Lower leg skin (tissue), 3 donors: Measurements from ENCODE around the gene RAPGEF1.

ENCODE experiments used
- POLR2A ChIP-seq, 2 donors: fragments of 450-650 bp; IDR thresholded peaks; one replicate each; pipeline ENCODE4 v1.6.1; 2016 to 2017; ENCODE audit warnings: antibody characterized with exemption in 2 of 2, mild to moderate bottlenecking in 1 of 2, moderate library complexity in 1 of 2
- TF ChIP-seq, protein P1 (sequence below), 3 donors: fragments of 450-650 bp; IDR thresholded peaks; one replicate each; pipeline ENCODE4 v1.5.1; 2016; ENCODE audit warnings: antibody characterized with exemption in 3 of 3, mild to moderate bottlenecking in 3 of 3, moderate library complexity in 2 of 3

DNA sequence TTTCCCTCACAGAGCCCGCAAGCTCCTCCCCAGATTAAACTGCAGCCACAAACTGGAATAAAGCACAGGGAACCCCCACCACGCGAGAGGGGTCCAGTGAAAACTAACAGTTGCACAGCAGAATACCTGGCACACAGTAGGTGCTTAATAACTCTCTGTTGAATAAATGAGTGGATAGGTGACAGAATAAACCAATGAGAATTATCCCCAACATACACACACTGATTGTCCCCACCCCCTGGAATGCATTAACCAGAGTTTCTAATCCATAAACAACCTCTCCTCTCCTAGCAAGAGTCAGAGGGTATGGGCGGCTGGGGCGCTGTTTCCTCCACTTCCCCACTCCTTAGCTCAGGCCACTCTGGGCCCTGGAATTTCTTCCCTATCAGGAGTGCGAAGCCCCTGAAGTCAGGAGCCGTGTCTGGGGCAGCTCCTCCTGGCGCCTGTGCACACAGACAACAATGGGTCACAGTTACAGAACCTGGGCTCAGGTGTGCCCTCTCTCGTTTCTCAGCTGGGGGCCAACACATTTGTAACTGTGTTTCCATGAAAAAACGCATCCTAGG, 27.6 kb downstream of the RAPGEF1 start:
- TF ChIP-seq, protein P1, sequence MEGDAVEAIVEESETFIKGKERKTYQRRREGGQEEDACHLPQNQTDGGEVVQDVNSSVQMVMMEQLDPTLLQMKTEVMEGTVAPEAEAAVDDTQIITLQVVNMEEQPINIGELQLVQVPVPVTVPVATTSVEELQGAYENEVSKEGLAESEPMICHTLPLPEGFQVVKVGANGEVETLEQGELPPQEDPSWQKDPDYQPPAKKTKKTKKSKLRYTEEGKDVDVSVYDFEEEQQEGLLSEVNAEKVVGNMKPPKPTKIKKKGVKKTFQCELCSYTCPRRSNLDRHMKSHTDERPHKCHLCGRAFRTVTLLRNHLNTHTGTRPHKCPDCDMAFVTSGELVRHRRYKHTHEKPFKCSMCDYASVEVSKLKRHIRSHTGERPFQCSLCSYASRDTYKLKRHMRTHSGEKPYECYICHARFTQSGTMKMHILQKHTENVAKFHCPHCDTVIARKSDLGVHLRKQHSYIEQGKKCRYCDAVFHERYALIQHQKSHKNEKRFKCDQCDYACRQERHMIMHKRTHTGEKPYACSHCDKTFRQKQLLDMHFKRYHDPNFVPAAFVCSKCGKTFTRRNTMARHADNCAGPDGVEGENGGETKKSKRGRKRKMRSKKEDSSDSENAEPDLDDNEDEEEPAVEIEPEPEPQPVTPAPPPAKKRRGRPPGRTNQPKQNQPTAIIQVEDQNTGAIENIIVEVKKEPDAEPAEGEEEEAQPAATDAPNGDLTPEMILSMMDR (IDR thresholded peaks at IDR 0.05): no peak
- TF ChIP-seq POLR2A (IDR thresholded peaks at IDR 0.05): no peak
